Mononuclear cell (primary cell): ENCODE measurements around the gene NELL1. TPM values are rescaled to one million over a fixed set of nuclear protein-coding genes. Genes with fewer than 3 reads are reported as not detected.

ENCODE experiments used
- H3K27me3 ChIP-seq: 2 replicates; pipeline ENCODE4 v1.6.0; 2011; ENCODE audit warnings: low read length, control low read depth; ENCODE audit not compliant: insufficient read depth
- H3K4me1 ChIP-seq: 2 replicates; pipeline ENCODE4 v1.5.1; 2011; ENCODE audit warnings: mild to moderate bottlenecking, low read length, control low read depth; ENCODE audit not compliant: insufficient read depth
- H3K4me3 ChIP-seq: 2 replicates; pipeline ENCODE4 v1.5.1; 2011; ENCODE audit warnings: mild to moderate bottlenecking, low read length, moderate library complexity
- H3K9me3 ChIP-seq: 2 replicates; pipeline ENCODE4 v1.5.1; 2011; ENCODE audit warnings: low read depth, mild to moderate bottlenecking, control low read depth, low read length
- total RNA-seq: library from RNA; depleted of rRNA; stranded (reverse); fragments of >200 nt; gene quantifications from one replicate; pipeline ENCODE4 v1.2.3, GENCODE V29; 2012

The NELL1 gene
- not detected for total RNA-seq

DNA sequence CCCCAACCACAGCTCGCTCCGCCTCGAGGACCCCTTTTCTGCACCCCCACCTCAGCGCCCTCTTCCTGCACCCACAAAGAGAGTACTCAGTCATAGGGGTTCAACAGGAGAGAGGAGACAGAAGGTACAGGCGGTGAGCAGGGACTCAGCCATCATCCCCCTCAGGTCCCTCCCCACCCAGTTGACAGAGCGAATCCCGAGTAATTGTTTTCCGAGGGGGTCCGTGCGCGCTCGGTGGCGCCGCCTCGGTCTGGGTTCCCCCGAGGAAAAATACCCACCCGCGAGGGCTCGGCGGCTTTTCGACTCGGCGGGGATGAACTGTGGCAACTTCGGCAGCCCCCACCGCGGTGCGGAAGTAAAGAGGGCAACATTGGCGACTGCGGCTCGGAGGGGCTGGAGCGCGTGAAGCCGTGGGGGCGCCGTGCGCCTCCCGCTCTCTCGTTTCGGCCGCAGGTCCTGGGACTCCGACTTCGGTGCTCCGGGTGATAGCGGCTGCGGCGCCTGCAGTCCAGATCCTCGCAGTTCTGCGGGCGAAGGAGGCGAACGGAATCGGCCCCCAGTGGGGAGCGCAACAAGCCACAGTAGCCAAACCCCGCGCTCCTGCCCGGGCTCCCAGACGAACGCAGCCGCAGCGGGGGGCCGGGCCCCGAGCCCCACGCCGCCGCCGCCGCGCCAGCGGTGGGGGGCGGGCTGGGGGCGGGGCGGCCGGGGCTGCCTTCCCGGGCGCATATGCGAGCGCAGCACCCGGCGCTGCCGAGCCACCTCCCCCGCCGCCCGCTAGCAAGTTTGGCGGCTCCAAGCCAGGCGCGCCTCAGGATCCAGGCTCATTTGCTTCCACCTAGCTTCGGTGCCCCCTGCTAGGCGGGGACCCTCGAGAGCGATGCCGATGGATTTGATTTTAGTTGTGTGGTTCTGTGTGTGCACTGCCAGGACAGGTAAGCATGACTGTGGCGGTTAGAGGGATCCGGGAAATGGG is at the start of gene NELL1:
Gene NELL1 (plus strand): TSS at position 743 of the 976 bp plus-strand sequence.
- H3K9me3 ChIP-seq: no peaks in the 10 kb centered on the region
- H3K4me3 ChIP-seq: no peak within 1 kb of the TSS
- peaks cover 58% of the 10 kb centered on the region for H3K27me3 ChIP-seq
- no peaks in the 10 kb centered on the region for H3K4me1 ChIP-seq

- Histone ChIP-seq H3K4me3 (no peak overlapping the region), H3K4me1 (no peaks in the 10 kb centered on the region), H3K27me3 (peaks cover 4% of the 10 kb centered on the region), H3K9me3 (no peaks in the 10 kb centered on the region)
These were observed 48.4 kb upstream of the NELL1 start for GRCh38 chr11:20620988-20621387.

DNA sequence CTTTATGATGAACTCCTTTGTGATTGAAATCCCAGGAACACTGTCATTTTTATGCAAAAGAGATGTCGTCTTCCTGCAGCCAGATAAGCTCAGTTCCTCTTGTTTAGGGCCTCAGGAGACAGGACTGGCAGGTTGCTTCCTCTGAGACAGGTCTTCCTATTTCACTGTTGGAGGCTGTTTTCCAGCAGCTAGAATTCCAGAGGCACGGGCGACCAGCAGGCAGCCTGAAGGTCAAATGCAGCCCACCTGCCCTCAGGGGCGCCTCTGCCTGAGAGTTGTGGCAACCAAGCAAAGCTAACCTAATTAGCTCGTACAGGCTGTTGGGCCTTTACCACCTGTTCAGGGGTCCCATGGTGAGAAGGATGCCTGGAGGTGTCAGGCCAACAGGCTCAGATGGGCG is 47.7 kb upstream of the NELL1 start:
- Histone ChIP-seq H3K4me1 (no peaks in the 10 kb centered on the region), H3K27me3 (no peaks in the 10 kb centered on the region), H3K4me3 (no peak overlapping the region), H3K9me3 (no peaks in the 10 kb centered on the region)

- Histone ChIP-seq H3K4me3 (no peak overlapping the region), H3K9me3 (no peaks in the 10 kb centered on the region), H3K27me3 (no peaks in the 10 kb centered on the region), H3K4me1 (no peaks in the 10 kb centered on the region)
These were observed 46.1 kb upstream of the NELL1 start for GRCh38 chr11:20623252-20623651.

GRCh38 chr11:20626279-20626678 is 43.1 kb upstream of the NELL1 start:
- no peaks in the 10 kb centered on the region for H3K27me3 ChIP-seq
- no peak overlapping the region for H3K4me3 ChIP-seq
- H3K9me3 ChIP-seq: no peaks in the 10 kb centered on the region
- H3K4me1 ChIP-seq: no peaks in the 10 kb centered on the region

DNA sequence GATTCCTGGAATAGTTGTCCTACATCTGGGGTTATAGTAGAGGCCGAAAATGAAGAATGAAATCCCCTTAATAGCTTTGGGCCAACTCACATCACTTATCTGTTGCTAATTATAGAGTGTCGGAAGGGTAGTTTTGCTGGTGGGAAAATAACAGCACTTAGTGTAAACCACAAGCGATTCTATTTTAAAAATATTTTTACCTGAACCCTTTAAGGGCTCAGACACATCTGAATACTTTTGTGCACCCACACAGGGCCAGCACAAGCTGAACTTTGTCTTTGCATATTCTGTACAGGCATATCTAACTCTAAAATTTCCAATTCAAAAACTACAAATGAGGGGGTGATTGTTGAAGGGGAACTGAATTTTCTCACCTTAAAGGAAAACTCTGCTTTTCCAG is 42.4 kb upstream of the NELL1 start:
- H3K27me3 ChIP-seq: no peaks in the 10 kb centered on the region
- no peak overlapping the region for H3K4me3 ChIP-seq
- no peaks in the 10 kb centered on the region for H3K9me3 ChIP-seq
- H3K4me1 ChIP-seq: no peaks in the 10 kb centered on the region

DNA sequence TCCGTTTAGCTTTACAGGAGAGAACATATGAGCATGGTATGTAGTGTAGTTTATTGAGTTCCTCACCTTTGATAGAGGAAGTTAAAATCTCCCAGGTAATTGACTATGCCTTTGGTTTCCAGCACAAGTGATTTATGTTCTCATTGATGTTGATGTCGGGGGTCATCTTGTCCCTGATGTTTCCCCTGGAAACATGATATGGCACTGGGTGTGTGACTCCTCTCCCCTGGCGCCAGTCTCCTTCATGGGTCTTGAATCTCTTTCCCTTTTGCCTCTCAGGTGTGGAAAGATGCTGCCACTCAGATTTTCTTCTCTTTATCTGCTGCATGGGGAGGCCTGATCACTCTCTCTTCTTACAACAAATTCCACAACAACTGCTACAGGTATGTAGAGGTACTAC is 41.7 kb upstream of the NELL1 start:
- no peaks in the 10 kb centered on the region for H3K4me1 ChIP-seq
- H3K4me3 ChIP-seq: no peak overlapping the region
- no peaks in the 10 kb centered on the region for H3K27me3 ChIP-seq
- H3K9me3 ChIP-seq: no peaks in the 10 kb centered on the region

- Histone ChIP-seq H3K4me1 (no peaks in the 10 kb centered on the region), H3K9me3 (no peaks in the 10 kb centered on the region), H3K4me3 (no peak overlapping the region), H3K27me3 (no peaks in the 10 kb centered on the region)
These were observed 37.7 kb upstream of the NELL1 start for GRCh38 chr11:20631519-20632168.

DNA sequence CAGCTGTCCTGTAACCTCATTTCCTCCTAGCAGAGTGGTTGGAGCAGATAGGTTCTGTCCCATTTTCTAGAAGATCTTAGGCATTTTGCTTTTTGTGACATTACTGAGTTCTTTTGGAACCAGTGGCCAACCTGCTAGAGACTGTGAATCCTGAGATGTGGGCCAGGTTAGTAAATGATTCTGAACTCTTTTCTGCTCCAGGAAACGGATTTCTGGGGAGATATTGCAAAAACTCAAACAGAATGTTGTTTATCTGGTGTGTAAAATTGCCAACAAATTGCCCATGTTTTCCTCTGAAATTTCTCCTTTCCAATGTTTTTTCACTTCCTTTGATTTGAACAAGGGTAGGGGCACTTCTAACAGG is 37.2 kb upstream of the NELL1 start:
- Histone ChIP-seq H3K9me3 (no peaks in the 10 kb centered on the region), H3K4me3 (no peak overlapping the region), H3K4me1 (no peaks in the 10 kb centered on the region), H3K27me3 (no peaks in the 10 kb centered on the region)

GRCh38 chr11:20634044-20634443 is 35.3 kb upstream of the NELL1 start:
- Histone ChIP-seq H3K27me3 (no peaks in the 10 kb centered on the region), H3K4me3 (no peak overlapping the region), H3K9me3 (no peaks in the 10 kb centered on the region), H3K4me1 (no peaks in the 10 kb centered on the region)

DNA sequence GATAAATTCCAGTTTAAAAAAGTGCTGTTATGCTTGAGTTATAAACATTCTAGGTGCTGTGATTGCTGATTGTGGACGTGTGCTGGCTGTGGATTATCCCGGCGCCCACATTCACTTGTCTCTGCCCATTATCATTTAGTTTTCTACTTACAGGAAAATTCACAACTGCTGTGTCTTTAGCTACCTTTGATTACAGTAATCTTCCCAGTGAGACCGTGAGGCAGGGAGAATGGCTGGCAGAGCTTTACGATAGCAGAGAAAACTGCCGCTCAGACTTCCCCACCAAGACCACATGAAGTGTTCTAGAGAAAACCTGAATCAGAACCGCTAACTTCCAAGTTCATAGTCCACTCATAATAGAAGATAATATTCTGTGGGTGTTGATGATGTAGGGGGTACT is 34.6 kb upstream of the NELL1 start:
- Histone ChIP-seq H3K4me1 (no peaks in the 10 kb centered on the region), H3K4me3 (no peak overlapping the region), H3K9me3 (no peaks in the 10 kb centered on the region), H3K27me3 (no peaks in the 10 kb centered on the region)

GRCh38 chr11:20638074-20638473 is 31.3 kb upstream of the NELL1 start:
- Histone ChIP-seq H3K4me3 (no peak overlapping the region), H3K9me3 (no peaks in the 10 kb centered on the region), H3K27me3 (no peaks in the 10 kb centered on the region), H3K4me1 (no peaks in the 10 kb centered on the region)

DNA sequence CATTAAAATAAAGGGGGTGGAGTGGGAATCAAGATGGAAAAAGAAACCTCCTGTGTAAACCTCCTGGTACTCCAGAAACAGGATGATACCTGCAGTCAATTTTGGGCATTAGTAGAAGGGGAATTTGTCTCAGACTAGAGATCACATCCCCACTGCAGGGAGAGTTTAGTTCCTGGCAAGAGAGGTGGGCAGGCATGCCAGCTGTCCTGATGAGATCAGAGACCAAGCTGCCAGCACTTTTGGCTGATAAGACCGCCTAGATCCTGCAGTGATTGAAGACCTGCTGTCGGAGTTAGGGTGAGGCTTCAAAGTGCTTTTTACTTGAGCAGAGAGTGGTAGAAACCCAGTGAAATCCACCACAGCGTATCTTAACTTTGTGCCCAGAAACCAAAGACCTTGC is 29.7 kb upstream of the NELL1 start:
- no peaks in the 10 kb centered on the region for H3K4me1 ChIP-seq
- no peak overlapping the region for H3K4me3 ChIP-seq
- H3K27me3 ChIP-seq: no peaks in the 10 kb centered on the region
- no peaks in the 10 kb centered on the region for H3K9me3 ChIP-seq

- Histone ChIP-seq H3K9me3 (no peaks in the 10 kb centered on the region), H3K4me3 (no peak overlapping the region), H3K4me1 (no peaks in the 10 kb centered on the region), H3K27me3 (no peaks in the 10 kb centered on the region)
These were observed 29.0 kb upstream of the NELL1 start for GRCh38 chr11:20640401-20640800.

DNA sequence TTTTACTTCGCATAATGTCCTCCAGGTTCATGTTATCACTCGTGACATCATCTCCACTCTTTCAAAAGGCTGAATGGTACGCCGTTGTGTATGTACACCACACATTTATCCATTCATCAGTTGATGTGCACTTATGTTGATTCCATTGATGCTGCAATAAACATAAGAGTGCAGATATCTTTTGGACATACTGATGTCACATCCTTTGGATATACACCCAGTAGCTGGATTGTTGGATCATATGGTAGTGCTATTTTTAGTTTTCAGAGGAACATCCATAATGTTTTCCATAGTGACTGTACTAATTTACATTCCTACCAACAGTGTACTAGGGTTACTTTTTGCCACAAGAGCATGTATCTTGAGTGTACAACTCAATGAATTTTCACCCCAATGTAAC is 25.0 kb upstream of the NELL1 start:
- no peaks in the 10 kb centered on the region for H3K4me1 ChIP-seq
- H3K9me3 ChIP-seq: no peaks in the 10 kb centered on the region
- no peak overlapping the region for H3K4me3 ChIP-seq
- no peaks in the 10 kb centered on the region for H3K27me3 ChIP-seq
